Stimulated activated memory B cell treated with anti-CD40 and anti-IgM and Interleukin-4, amounts not matched to agents 10 μg/mL and 1 μg/mL and 100 μg/mL, for 72 hours (primary cell): Measurements from ENCODE around the gene HMX1.

Experiments
- ATAC-seq: fragments of 150-1000 bp; cut with Tn5 transposase; 2 replicates; pipeline ENCODE4 v1.10.0; 2021
- H3K27ac Mint-ChIP-seq: one replicate; pipeline ENCODE4 v1.8.0; 2022; ENCODE audit warnings: mild to moderate bottlenecking, mixed read lengths
- H3K27me3 Mint-ChIP-seq: one replicate; pipeline ENCODE4 v1.8.0; 2022; ENCODE audit warnings: mixed read lengths
- H3K36me3 Mint-ChIP-seq: one replicate; pipeline ENCODE4 v1.8.0; 2022; ENCODE audit warnings: mixed read lengths
- H3K4me1 Mint-ChIP-seq: one replicate; pipeline ENCODE4 v1.8.0; 2022; ENCODE audit warnings: mixed read lengths
- H3K4me3 Mint-ChIP-seq: one replicate; pipeline ENCODE4 v1.8.0; 2022; ENCODE audit warnings: mild to moderate bottlenecking, moderate library complexity, mixed read lengths
- H3K9me3 Mint-ChIP-seq: one replicate; pipeline ENCODE4 v1.8.0; 2022; ENCODE audit warnings: mixed read lengths

The HMX1 gene

DNA sequence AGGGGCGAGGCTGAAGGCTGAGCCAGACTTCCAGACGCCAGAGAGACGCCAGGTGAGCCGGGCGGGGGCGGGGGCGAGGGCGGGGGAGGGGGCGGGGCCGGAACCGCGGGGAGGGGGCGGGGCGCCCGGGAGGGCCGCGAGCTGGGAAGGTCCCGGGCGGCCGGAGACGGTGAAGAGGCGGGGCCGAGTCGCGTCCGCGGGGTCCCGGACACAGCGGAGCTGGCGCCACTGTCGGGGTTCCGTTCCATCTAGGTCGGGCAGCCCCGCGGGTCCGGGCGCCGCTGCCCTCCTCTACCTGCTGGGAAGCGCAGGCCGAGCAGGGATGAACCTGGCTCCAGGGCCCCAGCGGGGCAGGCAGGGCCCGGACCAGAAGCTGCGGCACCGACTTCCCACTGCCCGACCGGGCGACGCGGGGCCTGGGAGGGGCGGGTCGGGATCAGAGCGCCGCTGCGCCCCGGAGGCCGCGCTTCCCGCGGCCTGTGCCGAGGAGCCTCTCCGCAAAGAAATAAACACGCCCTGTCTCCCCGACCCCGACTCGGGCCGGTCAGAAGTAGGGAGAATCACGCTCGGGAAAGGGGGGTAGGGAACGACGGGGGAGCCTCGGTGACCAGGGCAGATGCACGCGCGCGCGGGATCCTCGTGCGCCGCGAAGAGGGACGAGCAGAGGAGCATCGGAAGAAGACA is 10.6 kb downstream of the HMX1 start:
- Mint-ChIP-seq H3K4me1 (peaks cover 14% of the 10 kb centered on the region), H3K27me3 (peaks cover 89% of the 10 kb centered on the region), H3K27ac (no peak overlapping the region), H3K9me3 (no peaks in the 10 kb centered on the region), H3K36me3 (no peaks in the 10 kb centered on the region), H3K4me3 (no peak overlapping the region)
- no peak for ATAC-seq

DNA sequence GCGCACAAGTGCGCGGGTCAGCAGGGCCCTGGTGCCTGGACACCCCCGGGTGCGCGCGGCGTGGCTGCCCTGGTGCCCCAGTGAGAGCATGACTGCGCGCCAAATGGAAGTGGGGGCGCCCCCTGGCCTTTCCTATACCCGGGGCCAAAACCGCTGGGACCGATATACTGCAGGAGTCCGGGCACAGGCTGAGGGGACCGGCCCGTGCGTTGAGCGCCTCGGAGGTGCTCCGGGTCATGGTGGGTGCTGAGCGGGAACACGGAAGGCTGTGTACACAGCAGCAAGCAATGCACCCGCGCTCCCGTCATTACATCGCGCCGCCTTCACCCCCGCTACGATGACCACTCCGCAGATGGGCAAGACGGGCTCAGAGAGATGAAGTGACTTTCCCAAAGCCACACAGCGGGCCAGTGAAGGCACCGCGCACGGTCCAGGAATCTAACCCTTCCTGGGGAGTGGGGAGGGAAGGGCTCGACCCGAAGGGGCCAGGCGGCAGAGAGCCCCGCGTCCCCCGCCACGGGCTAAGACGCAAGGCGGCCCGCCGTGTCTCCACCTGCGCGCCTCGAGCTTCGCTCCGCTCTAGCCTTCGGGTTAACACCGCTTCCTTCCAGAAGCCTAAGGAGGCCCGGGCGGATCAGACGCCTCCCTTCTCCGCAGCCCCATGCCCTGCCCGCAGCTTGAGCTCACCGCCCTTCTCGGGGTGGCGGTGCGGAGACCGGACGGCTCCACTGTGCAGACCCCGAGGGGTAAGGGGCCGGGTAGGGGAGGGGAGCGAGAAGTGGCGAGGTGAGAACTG is 11.3 kb downstream of the HMX1 start:
- Mint-ChIP-seq H3K4me1 (peaks cover 15% of the 10 kb centered on the region), H3K9me3 (no peaks in the 10 kb centered on the region), H3K36me3 (no peaks in the 10 kb centered on the region), H3K27ac (no peak overlapping the region), H3K4me3 (no peak overlapping the region), H3K27me3 (peaks cover 89% of the 10 kb centered on the region)
- ATAC-seq, result no peak

DNA sequence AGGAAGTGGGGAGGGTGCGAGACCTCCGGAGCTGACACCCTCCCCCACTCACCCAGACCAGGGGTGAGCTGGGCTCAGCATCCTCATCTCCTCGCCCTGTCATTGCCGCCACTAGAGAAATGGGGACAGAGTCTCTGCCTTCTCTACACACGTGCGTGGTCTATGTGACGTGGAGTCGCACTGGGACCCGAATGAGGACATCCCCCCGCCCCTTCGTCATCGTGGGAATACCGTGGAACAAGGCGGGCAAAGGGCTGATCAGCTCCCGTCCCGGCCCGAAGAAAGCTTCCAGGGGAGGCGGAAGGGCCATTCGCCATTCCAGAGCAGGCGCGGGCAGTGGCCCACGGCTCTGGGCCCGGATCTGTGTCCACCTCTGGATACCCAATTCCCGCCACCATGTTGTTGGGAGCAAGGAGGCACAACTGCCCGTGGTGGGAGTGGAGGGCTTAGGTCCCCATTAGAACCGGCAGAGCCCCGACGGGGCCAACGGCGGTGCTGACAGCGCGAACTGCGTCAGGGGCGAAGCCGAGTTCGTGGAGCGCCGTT is 12.0 kb downstream of the HMX1 start:
- no peak overlapping the region for H3K27ac Mint-ChIP-seq
- no peaks in the 10 kb centered on the region for H3K9me3 Mint-ChIP-seq
- H3K36me3 Mint-ChIP-seq, result no peaks in the 10 kb centered on the region
- peaks cover 15% of the 10 kb centered on the region for H3K4me1 Mint-ChIP-seq
- no peak for ATAC-seq
- no peak overlapping the region for H3K4me3 Mint-ChIP-seq
- H3K27me3 Mint-ChIP-seq, result peaks cover 89% of the 10 kb centered on the region

DNA sequence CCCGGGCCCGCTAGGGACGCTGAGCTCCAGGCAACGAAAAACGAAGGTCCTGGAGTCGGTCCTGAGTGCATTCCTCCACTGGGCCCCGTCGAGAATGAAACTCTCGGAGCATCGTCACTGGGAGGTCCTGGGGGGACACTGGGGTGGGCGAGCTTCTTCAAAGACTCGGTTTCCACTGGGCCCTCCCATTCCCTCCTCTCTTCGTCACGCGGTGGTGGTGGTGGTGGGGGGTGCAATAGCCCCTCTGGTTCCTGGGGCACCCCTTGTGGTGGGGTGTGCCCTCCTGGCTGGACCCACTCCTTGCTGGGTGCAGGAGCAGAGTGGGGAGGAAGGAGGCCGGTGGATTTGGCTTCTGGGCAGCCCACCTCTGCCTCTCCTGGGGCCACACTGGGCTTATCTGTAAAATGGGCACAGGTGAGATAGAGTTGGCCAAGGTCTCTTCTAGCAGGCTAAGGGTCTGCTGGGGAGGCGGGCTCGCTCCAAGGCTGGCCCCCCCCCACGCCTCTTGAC is 12.9 kb downstream of the HMX1 start:
- peaks cover 15% of the 10 kb centered on the region for H3K4me1 Mint-ChIP-seq
- no peaks in the 10 kb centered on the region for H3K9me3 Mint-ChIP-seq
- no peak for ATAC-seq
- no peak overlapping the region for H3K4me3 Mint-ChIP-seq
- no peaks in the 10 kb centered on the region for H3K36me3 Mint-ChIP-seq
- peaks cover 82% of the 10 kb centered on the region for H3K27me3 Mint-ChIP-seq
- H3K27ac Mint-ChIP-seq, result no peak overlapping the region

DNA sequence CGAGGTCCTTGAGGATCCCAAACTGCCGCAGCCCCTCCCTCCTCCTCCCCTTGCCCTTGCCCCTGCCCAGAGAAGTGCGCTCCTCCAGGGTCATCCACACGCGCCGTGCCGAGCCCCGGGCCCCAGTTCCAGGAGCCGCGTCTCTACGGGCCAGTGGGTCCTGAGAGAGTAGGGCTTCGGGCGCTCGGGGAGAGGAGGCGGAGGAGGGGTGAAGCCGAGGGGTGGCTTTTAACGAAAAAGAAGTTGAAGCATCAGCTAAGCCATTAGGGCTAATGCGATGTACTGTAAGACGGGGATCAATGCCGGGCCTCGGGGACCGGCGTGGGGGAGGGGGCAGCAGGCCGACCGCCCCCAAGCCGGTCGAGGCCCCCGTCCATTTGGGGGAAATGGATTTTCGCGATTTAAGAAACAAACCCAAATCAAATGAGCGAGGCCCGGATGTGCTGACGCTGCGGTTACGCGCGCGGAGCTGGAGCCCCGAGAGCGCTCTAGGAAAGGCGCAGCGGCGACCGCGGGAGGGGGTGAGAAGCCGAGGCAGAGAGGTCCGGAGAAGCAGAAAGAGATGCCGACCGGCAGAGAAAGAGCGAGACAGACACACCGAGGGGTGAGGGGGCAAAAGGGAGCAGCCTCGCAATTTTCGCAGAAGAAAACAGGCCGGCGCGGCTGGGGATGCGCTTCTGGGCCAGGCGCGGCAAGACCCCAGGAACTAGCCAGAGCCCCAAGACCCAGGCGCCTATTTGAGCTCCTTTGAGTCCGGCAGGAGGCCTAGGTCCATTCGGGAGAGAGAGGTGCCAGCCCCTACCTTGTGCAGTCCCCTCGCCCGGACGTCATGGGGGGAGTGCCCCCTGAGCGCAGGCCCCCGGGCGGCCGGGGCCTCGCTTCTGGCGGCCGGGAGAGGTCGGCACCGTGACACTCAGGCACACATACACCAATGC is 13.6 kb downstream of the HMX1 start:
- Mint-ChIP-seq H3K27ac (no peak overlapping the region), H3K4me3 (no peak overlapping the region), H3K36me3 (no peaks in the 10 kb centered on the region), H3K4me1 (peaks cover 15% of the 10 kb centered on the region), H3K27me3 (peaks cover 81% of the 10 kb centered on the region), H3K9me3 (peaks cover 2% of the 10 kb centered on the region)
- no peak for ATAC-seq

DNA sequence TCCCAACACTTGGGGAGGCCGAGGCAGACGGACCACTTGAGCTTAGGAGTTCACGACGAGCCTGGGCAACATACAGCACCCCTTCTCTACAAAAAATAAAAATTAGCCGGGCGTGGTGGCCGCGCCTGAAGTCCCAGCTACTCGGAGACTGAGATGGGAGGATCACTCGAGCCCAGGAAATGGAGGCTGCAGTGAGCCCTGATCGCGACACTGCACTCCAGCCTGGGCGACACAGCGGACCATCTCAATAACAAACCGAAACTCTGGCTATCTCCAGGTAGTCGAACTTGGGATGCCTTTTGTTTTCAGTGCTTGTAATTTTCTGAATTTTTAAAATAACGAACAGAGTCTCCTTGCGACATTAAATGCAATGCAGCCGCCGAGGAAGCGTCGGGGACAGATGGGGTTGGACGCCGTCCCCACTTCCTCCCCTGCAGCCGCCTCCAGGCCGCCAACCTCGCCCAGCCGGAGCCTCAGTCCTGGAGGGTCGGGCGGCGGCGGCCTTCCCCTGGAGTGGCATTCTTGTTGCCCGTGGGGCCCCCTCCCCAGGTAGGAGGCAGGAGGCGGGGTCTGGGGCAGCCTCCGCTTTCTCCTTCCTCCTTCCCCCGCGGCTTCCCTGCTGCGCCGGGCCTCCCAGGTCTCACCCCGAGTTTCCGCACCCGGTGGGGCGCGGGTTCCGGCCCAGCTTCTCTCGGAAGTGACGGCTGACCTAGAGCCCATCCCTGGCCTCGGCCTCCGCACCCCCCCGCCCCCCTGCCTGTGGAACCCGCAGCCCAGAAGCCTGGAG is 14.6 kb downstream of the HMX1 start:
- Mint-ChIP-seq H3K36me3 (no peaks in the 10 kb centered on the region), H3K27ac (no peak overlapping the region), H3K4me1 (peaks cover 15% of the 10 kb centered on the region), H3K9me3 (peaks cover 2% of the 10 kb centered on the region), H3K27me3 (peaks cover 74% of the 10 kb centered on the region), H3K4me3 (no peak overlapping the region)
- no peak for ATAC-seq

DNA sequence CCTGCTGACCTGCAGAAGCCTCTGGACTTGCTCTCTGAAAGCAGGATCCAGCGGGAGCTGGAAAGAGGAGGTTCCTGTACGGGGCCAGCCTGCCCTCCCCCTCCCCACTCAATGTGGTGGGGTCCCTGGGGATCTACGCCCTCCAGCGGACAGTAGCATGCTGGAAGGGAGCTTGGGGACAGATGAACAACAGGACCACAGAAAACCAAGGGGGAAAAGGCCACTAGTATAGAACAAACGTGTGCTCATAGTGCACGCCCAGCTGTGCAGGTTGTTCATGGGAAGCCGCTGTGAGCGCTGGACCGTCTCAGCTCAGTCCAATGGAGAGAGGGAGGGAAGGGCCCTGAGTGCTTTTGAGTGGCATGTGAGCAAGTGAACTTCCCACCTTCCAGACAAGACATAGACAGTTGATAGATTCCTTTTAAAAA is 15.8 kb downstream of the HMX1 start:
- peaks cover 2% of the 10 kb centered on the region for H3K9me3 Mint-ChIP-seq
- H3K36me3 Mint-ChIP-seq, result no peaks in the 10 kb centered on the region
- peaks cover 63% of the 10 kb centered on the region for H3K27me3 Mint-ChIP-seq
- peak overlapping the region; percentile 33 for H3K4me3 Mint-ChIP-seq
- no peak for ATAC-seq
- peaks cover 15% of the 10 kb centered on the region for H3K4me1 Mint-ChIP-seq
- H3K27ac Mint-ChIP-seq, result no peak overlapping the region

DNA sequence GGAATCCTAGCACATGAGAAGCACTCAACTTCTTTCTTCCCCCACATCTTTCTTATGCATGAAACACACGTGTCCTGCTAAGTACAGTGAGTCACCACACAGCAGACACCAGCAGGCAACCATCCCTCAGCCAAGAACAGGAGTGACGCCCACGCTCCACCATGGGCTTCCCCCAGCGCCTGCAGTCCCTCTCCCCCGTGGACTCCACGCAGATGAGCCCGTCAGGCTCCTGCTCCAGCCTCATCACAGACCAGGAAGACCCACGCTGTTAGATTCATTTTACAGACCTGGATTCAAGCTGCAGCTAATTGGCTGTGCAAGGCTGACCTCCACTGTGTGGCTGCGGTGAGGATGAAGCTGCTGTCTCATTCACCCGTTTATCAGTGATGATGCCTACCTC is 16.7 kb downstream of the HMX1 start:
- Mint-ChIP-seq H3K4me1 (peaks cover 15% of the 10 kb centered on the region), H3K27ac (no peak overlapping the region), H3K9me3 (peaks cover 2% of the 10 kb centered on the region), H3K4me3 (no peak overlapping the region), H3K27me3 (peaks cover 56% of the 10 kb centered on the region), H3K36me3 (no peaks in the 10 kb centered on the region)
- no peak for ATAC-seq

DNA sequence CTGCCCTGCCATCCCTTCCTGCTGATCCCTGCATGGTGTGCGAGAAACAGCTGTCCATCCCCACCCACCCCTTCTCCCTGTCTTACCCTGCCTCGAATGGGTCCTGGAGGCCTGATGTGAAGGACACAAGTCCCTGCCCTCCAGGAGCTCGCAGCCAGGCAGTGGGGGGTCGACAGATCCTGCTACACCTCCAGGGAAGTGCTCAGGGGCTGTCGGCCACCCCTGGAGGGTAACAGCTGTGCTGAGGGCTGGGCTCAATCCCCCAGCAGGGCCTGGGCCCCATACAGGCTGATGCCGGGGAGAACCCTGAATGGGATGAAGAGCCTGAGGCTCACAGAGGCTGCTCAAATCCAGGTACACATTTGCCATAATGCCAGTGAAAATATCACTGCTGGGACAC is 17.6 kb downstream of the HMX1 start:
- no peaks in the 10 kb centered on the region for H3K36me3 Mint-ChIP-seq
- peaks cover 47% of the 10 kb centered on the region for H3K27me3 Mint-ChIP-seq
- ATAC-seq, result no peak
- H3K9me3 Mint-ChIP-seq, result peaks cover 2% of the 10 kb centered on the region
- no peak overlapping the region for H3K27ac Mint-ChIP-seq
- H3K4me1 Mint-ChIP-seq, result peaks cover 15% of the 10 kb centered on the region
- no peak overlapping the region for H3K4me3 Mint-ChIP-seq

DNA sequence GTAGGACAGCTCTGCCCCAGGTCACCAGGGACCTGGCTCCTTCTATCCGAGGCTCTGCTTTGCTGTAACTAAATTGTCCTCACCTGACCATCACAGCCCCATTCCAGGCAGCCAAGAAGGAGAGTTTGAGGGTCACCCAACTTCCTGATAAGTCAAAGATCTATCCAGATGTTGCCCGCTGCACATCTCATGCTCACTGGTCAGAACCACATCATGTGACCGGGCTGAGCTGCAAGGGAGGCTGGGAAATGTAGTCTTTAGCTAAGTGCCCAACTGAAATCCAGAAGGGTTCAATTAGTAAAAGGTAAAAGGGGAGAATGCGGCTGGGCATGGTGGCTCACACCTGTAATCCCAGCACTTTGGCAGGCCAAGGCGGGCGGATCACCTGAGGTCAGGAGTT is 18.4 kb downstream of the HMX1 start:
- Mint-ChIP-seq H3K36me3 (no peaks in the 10 kb centered on the region), H3K27ac (no peak overlapping the region), H3K4me1 (peaks cover 15% of the 10 kb centered on the region), H3K4me3 (no peak overlapping the region), H3K9me3 (peaks cover 2% of the 10 kb centered on the region), H3K27me3 (peaks cover 42% of the 10 kb centered on the region)
- no peak for ATAC-seq

DNA sequence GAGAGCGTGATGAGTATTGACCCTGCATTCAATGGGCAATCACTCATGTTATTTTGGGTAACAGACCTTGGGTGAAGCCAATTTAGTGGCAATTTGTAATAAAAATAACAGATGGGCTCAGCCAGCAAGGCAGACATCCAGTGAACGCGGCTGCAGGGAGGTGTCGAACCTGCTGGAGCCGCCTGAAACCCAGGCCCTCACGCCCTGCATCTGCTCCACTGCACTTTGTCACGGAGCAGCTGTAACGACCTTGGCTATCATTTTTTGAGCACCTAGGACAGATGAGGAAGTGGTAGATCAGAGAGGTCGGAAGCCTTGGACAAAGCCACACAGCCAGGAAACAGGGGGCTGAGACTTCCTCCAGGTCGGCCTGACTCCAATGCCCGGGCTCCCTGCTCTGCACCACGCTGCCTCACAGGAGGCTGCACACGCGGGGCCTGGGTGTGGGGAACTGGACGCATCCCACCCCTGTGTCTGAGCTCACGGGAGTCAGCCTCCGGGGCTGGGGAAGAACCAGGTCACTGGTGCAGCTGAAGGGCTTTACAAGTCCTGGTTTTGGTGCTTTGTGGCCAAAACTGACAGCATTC is 19.4 kb downstream of the HMX1 start:
- H3K9me3 Mint-ChIP-seq, result peaks cover 2% of the 10 kb centered on the region
- peaks cover 10% of the 10 kb centered on the region for H3K4me1 Mint-ChIP-seq
- H3K36me3 Mint-ChIP-seq, result no peaks in the 10 kb centered on the region
- ATAC-seq, result no peak
- H3K27me3 Mint-ChIP-seq, result peaks cover 35% of the 10 kb centered on the region
- no peak overlapping the region for H3K27ac Mint-ChIP-seq
- H3K4me3 Mint-ChIP-seq, result no peak overlapping the region

DNA sequence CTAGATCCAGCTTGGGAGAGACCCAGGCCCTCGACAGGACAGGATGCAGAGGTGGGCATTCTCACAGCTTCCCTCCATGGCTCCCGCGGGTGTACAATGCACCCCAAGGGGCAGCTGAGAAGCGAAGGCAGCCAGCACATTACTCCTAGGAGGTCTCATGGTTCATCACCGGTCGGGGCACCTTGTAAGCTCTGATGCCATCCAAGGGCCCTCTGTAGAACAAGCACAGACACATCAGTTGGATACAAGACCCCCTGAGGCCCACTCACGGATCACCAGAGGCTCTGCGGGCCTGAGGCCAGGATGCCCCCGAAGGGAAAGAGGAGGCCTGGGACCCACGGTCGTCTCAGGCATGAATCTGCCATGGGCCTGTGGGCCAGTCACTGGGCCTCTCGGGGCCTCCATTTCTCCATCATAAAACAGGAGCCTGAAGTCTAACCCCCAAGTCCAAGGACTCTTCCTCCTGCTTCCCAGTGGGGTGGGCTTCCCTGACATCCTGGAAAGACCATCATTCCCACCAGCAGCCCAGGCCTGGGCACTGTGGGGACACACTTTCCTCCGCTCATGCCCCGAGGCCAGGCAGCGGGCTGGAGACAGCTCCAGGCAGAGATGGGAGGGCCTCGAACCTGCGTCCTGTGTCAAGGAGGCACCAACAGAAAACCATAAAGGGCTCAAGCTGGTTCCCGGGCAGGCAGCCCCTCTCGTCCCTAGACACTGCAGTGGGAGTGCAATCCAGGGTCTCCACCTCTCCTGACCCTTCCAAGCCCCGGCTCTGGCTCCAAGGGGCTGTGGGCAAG is 20.1 kb downstream of the HMX1 start:
- ATAC-seq, result no peak
- Mint-ChIP-seq H3K36me3 (no peaks in the 10 kb centered on the region), H3K9me3 (peaks cover 2% of the 10 kb centered on the region), H3K27ac (no peak overlapping the region), H3K27me3 (peaks cover 30% of the 10 kb centered on the region), H3K4me3 (no peak overlapping the region), H3K4me1 (peaks cover 6% of the 10 kb centered on the region)

DNA sequence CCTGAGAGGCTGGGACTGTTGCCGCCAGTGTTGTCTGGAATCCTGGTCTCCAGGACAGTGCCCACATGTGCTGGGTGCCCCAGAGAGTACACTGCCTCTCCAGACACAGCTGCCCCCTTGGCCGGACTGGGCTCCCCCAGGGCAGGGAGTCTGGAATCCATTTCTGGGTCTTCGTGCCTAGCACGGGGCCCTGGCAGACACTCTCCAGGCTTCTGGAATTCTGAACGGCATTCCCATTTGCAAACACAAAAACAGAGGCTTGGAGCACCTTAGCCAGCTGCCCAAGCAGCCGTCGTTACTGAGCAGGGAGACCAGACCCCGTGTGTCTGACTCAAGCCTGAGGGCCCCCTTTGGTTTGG is 20.8 kb downstream of the HMX1 start:
- Mint-ChIP-seq H3K4me3 (no peak overlapping the region), H3K27me3 (peaks cover 23% of the 10 kb centered on the region), H3K9me3 (peaks cover 2% of the 10 kb centered on the region), H3K4me1 (no peaks in the 10 kb centered on the region), H3K36me3 (no peaks in the 10 kb centered on the region), H3K27ac (no peak overlapping the region)
- ATAC-seq, result no peak
